ENCODE measurements around the gene ZNF83. TPM values are rescaled to one million over a fixed set of nuclear protein-coding genes. Genes with fewer than 3 reads are reported as not detected.
"Not testable (repeated sequence)": the region's sequence is repeated elsewhere in the genome, so short reads cannot be mapped to it uniquely, and the experiment has no call there.

The ZNF83 gene
- total RNA-seq, 4 donors from 2014 or later, result 40.6 to 481 (median 100) TPM

DNA sequence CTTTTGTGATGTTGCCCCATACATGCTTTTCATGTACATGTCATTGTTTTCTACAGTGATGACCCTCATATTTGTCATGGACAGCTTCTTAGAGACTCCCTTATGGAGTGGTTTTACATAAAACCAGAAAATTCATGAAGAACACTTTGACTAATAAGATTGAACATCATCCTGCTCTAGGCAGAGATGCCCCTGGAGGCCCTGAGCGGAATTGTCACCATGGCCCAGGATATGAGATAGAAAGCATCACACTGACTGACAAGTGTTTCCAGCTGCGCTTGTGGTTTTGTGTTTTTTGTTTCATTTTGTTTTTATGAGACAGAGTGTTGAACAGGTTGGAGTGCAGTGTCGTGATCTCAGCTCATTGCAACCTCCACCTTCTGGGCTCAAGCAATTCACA is 45.9 kb downstream of the ZNF83 start:
- no peak overlapping the region for H3K4me3 ChIP-seq
- H3K27ac ChIP-seq, result no peak overlapping the region
- DNase-seq, result no peak
- intact Hi-C loops (cut with DNase I; ENCODE audit: low total_unique reads), result no loop called here
- TF ChIP-seq POLR2A (IDR thresholded peaks at IDR 0.05), result no peak
- TF ChIP-seq, protein P1, sequence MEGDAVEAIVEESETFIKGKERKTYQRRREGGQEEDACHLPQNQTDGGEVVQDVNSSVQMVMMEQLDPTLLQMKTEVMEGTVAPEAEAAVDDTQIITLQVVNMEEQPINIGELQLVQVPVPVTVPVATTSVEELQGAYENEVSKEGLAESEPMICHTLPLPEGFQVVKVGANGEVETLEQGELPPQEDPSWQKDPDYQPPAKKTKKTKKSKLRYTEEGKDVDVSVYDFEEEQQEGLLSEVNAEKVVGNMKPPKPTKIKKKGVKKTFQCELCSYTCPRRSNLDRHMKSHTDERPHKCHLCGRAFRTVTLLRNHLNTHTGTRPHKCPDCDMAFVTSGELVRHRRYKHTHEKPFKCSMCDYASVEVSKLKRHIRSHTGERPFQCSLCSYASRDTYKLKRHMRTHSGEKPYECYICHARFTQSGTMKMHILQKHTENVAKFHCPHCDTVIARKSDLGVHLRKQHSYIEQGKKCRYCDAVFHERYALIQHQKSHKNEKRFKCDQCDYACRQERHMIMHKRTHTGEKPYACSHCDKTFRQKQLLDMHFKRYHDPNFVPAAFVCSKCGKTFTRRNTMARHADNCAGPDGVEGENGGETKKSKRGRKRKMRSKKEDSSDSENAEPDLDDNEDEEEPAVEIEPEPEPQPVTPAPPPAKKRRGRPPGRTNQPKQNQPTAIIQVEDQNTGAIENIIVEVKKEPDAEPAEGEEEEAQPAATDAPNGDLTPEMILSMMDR (IDR thresholded peaks at IDR 0.05), result no peak
- H3K4me1 ChIP-seq, result no peaks in the 10 kb centered on the region
- H3K9me3 ChIP-seq, result no peaks in the 10 kb centered on the region
- H3K27me3 ChIP-seq, result no peaks in the 10 kb centered on the region
- no peaks in the 10 kb centered on the region for H3K36me3 ChIP-seq

- H3K4me3 ChIP-seq, result no peak overlapping the region
- no peaks in the 10 kb centered on the region for H3K27me3 ChIP-seq
- no peaks in the 10 kb centered on the region for H3K36me3 ChIP-seq
- H3K4me1 ChIP-seq, result no peaks in the 10 kb centered on the region
- DNase-seq, result no peak
- no peak for TF ChIP-seq POLR2A (IDR thresholded peaks at IDR 0.05)
- TF ChIP-seq, protein P1 (IDR thresholded peaks at IDR 0.05), result no peak
- no peak overlapping the region for H3K27ac ChIP-seq
- H3K9me3 ChIP-seq, result no peaks in the 10 kb centered on the region
- intact Hi-C loops (cut with DNase I; ENCODE audit: low total_unique reads), result no loop called here
Observed at GRCh38 chr19:52590728-52591127, 47.4 kb downstream of the ZNF83 start.

- no peak for TF ChIP-seq POLR2A (IDR thresholded peaks at IDR 0.05)
- TF ChIP-seq, protein P1 (IDR thresholded peaks at IDR 0.05), result no peak
- Histone ChIP-seq H3K4me3 (no peak overlapping the region), H3K4me1 (no peaks in the 10 kb centered on the region), H3K27ac (no peak overlapping the region), H3K9me3 (no peaks in the 10 kb centered on the region), H3K36me3 (no peaks in the 10 kb centered on the region), H3K27me3 (no peaks in the 10 kb centered on the region)
- no peak for DNase-seq
- intact Hi-C loops (cut with DNase I; ENCODE audit: low total_unique reads), result no loop called here
Observed at GRCh38 chr19:52585604-52586003, 52.6 kb downstream of the ZNF83 start.

DNA sequence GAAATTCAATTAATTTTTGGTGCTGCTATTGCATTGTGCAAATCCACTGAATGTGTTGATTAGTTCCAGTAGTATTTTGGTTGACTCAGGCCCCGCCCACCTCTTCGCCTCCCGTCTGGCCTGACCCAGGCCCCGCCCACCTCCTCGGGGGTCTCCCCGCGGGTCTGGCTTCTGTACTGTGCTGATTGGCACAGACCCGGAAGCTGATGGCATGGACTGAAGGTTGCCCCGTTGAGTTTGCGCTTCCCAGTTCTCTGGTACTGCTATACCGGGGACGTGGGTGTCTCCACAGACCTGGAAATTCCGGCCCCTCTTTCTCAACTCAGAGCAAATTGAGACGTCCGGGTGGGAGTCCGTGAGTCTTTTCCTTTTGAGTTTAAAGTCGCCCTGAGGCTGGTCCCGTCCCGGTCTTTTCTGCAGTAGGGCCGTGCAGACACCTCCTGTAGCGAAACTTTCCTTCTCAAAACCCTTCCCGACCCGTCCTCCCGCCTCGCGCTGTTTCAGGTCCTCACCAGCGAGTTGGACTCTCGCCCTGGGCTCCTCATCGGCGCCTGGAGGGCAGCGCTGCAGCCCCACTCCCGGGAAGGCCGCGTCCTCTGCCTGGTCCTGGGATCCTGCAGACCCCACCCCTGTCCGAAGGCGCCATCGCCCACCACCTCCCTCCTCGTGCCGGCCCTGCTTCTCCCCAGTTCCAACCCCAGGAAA is 53.3 kb downstream of the ZNF83 start:
- Histone ChIP-seq H3K9me3 (no peaks in the 10 kb centered on the region), H3K27ac (no peak overlapping the region), H3K27me3 (no peaks in the 10 kb centered on the region), H3K4me1 (no peaks in the 10 kb centered on the region), H3K36me3 (no peaks in the 10 kb centered on the region), H3K4me3 (no peak overlapping the region)
- no peak for TF ChIP-seq POLR2A (IDR thresholded peaks at IDR 0.05)
- TF ChIP-seq, protein P1 (IDR thresholded peaks at IDR 0.05), result no peak
- intact Hi-C loops (cut with DNase I; ENCODE audit: low total_unique reads), result no loop called here
- no peak for DNase-seq

GRCh38 chr19:52570000-52570861 is 67.9 kb downstream of the ZNF83 start, which contains the start of gene ZNF701:
Gene ZNF701, plus strand, starts transcription at chr19:52570287. Its CDS starts 3,861 bp downstream, at chr19:52574148.
- Histone ChIP-seq H3K36me3 (no peaks in the 10 kb centered on the region), H3K4me1 (no peaks in the 10 kb centered on the region), H3K27me3 (no peaks in the 10 kb centered on the region), H3K27ac (peak within 1 kb of the TSS; percentile 84 to 88), H3K4me3 (peak within 1 kb of the TSS; percentile 63 to 71), H3K9me3 (no peaks in the 10 kb centered on the region)
- TF ChIP-seq, protein P1 (IDR thresholded peaks at IDR 0.05), result peak; percentile 23 to 56 (median 30)
- TF ChIP-seq POLR2A (IDR thresholded peaks at IDR 0.05), result peak; percentile 81
- DNase-seq, result peak; percentile 96 to 98
- intact Hi-C loops (cut with DNase I; ENCODE audit: low total_unique reads), result no loop called here

DNA sequence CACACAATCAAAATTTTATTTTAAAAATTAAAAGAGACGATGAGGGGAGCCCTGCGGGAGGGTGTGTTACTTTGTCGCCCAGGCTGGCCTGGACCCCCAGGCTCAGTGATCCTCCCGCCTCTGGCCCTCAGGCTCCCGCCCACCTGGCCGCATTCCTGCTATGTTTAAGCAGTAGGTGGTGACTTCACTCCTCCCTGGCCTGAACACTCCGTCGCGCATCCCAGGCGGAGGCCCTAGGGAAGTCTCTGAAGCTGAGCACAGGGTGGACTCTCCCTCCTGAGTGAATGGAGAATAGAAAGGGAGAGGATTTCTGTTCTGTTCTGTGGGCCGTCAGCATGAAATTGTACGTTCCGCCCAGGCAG is 68.5 kb downstream of the ZNF83 start:
- intact Hi-C loops (cut with DNase I; ENCODE audit: low total_unique reads); H3K9me3 ChIP-seq: not testable (repeated sequence)
- peak overlapping the region; percentile 84 to 88 for H3K27ac ChIP-seq

More for the DNA sequence above, 68.5 kb downstream of the ZNF83 start:
- DNase-seq, result peak; percentile 63 to 66
- H3K4me1 ChIP-seq, H3K36me3 ChIP-seq, H3K27me3 ChIP-seq: not testable (repeated sequence)
- peak overlapping the region; percentile 63 to 71 for H3K4me3 ChIP-seq
